Activated effector memory CD4-positive, alpha-beta T cell treated with Interleukin-2 at 50 U/mL for 16 hours (primary cell): ENCODE data around the gene SMPD4.
"Not testable (repeated sequence)": the region's sequence is repeated elsewhere in the genome, so short reads cannot be mapped to it uniquely, and the experiment has no call there.

Experiments used
- DNase-seq: peaks from one replicate; pipeline ENCODE4 v3.0.0-alpha.2; 2020

Gene SMPD4

DNA sequence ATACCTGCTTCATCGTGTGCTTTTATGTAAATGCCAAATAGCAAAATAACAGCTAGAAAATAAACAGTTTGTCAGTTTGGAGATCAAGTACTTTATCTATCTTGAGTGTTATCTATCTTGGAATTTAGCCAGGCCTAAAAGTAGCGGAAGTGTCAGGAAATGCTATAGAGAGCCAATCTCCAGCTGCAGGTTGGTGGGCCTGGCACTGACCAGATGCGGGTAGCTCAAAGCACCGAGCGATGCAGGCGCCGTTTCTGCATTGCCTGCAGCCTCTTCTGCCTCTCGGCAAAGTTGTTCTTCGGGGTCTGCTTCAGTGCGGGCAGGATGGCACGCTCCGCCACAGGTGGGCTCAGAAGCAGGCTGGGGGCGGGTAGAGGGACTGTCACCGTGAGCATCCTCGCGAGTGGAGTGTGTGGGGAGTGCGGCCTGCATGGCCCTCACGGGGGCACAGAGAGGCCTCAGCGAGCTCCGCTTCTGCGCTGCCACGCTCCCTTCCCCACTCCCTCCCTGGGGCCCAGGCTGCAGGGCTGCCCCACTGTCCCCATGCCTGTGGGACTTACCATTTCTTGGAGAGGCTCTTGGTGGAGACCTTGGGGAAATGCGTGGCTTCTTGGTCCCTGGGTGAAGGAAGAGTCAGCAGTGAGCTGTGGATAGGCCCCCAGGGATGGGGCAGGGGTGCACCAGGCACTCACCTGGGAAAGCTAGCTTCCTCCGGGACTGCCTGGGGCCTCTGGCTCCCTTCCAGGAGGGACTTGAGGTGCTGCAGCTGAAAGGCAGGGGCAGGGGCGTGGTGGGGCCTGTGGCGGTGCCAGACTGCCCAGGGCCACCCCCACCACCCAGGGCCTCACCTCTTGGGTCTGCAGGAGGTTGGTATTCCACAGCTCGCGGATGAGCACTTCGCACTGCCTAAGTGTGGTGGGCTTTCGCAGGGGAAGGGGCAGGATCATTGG is 41.8 kb downstream of the SMPD4 start:
- DNase-seq: not testable (repeated sequence)

GRCh38 chr2:130138841-130139251 is 42.6 kb downstream of the SMPD4 start:
- not testable (repeated sequence) for DNase-seq

- DNase-seq: not testable (repeated sequence)
Measured at GRCh38 chr2:130138326-130138725, 43.1 kb downstream of the SMPD4 start.

DNA sequence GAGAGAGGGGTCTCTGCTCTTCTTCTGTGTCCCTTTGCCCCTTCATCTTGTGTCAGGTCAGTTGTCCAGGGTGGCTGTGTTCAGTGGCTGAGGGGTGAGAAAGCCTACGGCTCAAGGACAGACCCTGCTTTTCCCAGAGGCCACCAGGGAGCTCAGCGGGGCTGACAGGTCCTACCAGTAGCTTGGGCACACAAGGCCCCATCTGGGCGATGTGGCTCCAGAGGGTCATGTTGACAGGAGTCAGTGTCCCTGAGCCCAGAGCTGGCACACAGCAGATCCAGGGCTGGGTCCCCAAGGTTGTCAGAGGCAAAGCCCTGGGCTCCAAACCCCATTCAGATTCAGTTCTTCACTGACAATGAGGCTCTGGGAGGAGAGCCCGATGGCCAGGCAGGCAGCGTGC is 44.3 kb downstream of the SMPD4 start:
- DNase-seq: not testable (repeated sequence)

- DNase-seq: not testable (repeated sequence)
Measured at GRCh38 chr2:130136546-130136945, 44.9 kb downstream of the SMPD4 start.

DNA sequence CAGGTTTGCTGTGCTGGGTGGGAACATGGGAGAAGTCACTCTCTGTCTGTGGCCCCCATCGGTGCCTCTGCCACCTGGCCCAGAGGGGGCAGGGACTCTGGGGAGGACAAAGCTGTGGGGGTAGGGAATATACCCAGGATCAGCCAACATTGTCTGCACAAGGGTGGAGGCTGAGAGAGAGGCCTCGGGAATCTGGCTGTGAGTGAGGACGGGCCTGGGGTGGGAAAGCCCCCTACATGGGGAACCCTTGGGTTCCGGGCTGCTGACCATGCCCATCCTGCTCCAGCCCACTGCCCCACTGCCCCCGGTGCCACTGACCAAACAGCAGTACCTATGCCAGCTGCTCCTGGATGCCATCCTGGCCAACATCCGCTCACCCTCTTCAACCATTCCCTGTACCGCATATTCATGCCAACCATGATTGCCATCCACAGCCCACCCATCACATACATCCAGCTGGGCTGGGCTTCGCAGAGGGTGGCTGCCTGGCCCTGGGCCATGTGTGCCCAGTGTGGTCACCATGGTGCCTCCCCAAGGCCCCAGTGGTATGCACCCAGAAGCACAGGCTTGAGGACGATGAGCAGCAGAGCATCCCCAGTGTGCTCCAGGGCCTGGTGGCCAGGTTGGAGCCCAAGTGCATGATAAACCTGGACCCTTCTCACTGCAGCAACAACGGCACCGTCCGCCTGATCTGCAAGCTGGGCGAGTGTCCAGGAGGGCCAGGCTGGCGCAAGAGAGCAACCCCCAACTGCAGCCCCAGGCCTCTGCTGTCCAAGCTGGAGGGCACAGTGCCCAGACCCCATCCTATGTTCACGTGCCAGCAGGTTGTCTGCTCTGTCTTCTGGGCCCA is 45.5 kb downstream of the SMPD4 start:
- no peak for DNase-seq

DNA sequence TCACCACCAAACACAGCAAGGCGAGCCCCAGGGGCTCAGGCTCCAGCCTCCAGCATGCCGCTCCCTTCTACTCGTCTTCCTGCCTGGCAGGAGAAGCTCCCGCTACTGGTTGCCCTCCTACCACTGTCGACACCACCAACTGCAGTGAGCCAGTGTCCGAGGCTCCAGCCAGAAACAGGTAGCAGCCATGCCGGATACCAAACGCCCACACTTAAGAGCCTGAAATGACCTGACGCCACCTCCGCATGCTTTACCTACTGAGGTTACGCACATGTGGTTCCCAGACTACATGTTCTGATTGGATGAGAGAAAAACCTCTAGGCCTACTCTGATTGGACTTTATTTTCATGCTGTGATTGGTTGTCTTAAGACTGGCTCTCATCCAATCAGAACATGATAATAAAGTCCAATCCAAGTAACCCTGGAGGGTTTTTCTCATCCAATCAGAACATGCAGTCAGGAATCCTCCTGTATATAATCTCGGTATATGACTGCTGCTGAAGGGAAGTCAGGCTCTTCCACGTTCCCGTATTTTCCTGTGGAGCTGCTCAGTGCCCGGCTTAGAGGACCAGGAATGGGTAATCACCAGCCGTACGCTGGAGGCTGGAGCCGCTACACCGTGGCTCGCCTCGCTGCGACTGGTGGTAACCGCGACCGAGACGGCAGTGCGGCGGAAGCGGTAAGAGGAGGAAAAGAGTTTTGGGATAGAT is 52.1 kb downstream of the SMPD4 start, which contains the start of gene POTEF:
Gene POTEF, minus strand, starts transcription at position 103 of the 710 bp plus-strand sequence. CDS start 8,707 bp downstream, outside the sequence.
- not testable (repeated sequence) for DNase-seq

- DNase-seq: not testable (repeated sequence)
Measured at GRCh38 chr2:130128464-130128863, 52.9 kb downstream of the SMPD4 start.

DNA sequence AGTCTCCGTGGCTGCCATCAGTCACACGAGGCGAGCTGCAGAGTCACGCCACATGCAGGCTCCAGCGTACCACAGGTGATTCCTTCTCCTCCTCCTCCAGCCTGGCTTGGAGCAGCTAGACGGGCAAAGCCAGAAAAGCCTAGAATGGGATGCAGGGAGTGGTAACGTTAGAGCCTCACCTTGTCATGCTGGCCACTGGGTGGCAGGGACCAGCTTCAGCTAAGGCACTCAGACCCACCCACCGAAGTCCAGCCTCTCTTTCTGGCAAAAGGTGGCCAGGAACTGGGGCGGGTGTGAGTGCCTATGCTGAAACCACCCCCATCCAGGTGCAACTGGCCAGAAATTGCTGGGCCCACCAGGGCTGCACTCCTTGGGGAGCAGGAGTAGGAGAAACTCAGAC is 53.7 kb downstream of the SMPD4 start:
- DNase-seq: not testable (repeated sequence)

GRCh38 chr2:130120924-130121323 is 60.5 kb downstream of the SMPD4 start:
- not testable (repeated sequence) for DNase-seq

DNA sequence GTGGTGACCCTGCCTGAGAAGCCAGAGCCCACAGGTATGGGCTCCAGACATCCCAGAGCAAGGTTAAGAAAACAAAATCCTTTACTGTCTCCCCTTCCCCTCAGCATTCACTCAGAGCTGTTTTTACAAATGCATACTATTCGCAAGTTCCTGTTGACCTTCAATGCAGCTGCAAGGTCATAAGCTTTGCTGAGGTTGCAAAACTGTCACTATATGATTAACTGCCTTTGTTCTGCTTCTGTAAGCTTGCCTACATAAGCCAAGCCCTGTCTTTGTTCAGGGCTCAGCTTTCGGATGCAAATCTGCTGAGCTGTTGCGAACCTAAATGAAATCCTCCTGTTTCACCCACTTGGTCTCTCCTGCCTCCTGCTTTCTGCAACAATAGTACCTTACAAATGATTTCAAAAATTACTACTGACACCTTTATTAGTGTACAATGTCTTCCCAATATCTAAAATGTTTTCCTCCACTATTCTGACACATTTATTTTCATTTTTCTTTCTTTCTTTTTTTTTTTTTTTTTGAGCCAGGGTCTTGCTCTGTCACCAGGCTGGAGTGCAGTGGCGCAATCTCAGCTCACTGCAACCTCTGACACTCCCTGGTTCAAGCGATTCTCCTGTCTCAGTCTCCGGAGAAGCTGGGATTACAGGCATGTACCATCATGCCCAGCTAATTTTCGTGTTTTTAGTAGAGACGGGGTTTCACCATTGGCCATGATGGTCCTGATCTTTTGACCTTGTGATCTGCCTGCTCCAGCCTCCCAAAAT is 78.6 kb downstream of the SMPD4 start:
- not testable (repeated sequence) for DNase-seq
